Mesendoderm (in vitro differentiated cells): ENCODE measurements around the gene SERPINA3.

ENCODE experiments used
- DNase-seq: peaks from one replicate; pipeline ENCODE4 v3.0.0; 2013
- H2AK5ac ChIP-seq: 2 replicates; pipeline ENCODE4 v1.6.1; 2013; ENCODE audit warnings: low read length, inconsistent platforms
- H2BK120ac ChIP-seq: 2 replicates; pipeline ENCODE4 v1.6.1; 2013; ENCODE audit warnings: low read depth, mild to moderate bottlenecking, low read length, moderate library complexity, mixed read lengths
- H2BK15ac ChIP-seq: replicated peaks from 2 replicates; pipeline ENCODE4 v1.6.1; 2013; ENCODE audit warnings: low read depth, mild to moderate bottlenecking, moderate library complexity
- H2BK5ac ChIP-seq: 2 replicates; pipeline ENCODE4 v1.6.1; 2013; ENCODE audit warnings: low read length, inconsistent platforms
- H3K18ac ChIP-seq: 2 replicates; pipeline ENCODE4 v1.6.1; 2013; ENCODE audit warnings: mild to moderate bottlenecking, low read length, mixed read lengths
- H3K23ac ChIP-seq: one replicate; pipeline ENCODE4 v1.6.1; 2013; ENCODE audit warnings: low read length
- H3K27ac ChIP-seq: 2 replicates; pipeline ENCODE4 v1.5.1; 2013; ENCODE audit warnings: low read depth, mild to moderate bottlenecking, inconsistent platforms, low read length, moderate library complexity
- H3K27me3 ChIP-seq: 2 replicates; pipeline ENCODE4 v1.6.1; 2013; ENCODE audit warnings: low read length, control low read depth, mild to moderate bottlenecking, inconsistent platforms; ENCODE audit not compliant: insufficient read depth, poor library complexity
- H3K36me3 ChIP-seq: 2 replicates; pipeline ENCODE4 v1.6.1; 2013; ENCODE audit warnings: low read length, inconsistent platforms; ENCODE audit not compliant: control insufficient read depth, insufficient read depth
- H3K4ac ChIP-seq: one replicate; pipeline ENCODE4 v1.6.1; 2013; ENCODE audit warnings: low read depth, mild to moderate bottlenecking, low read length, moderate library complexity
- H3K4me1 ChIP-seq: 2 replicates; pipeline ENCODE4 v1.6.1; 2013; ENCODE audit warnings: low read depth, low read length, inconsistent platforms; ENCODE audit not compliant: control insufficient read depth
- H3K4me2 ChIP-seq: 2 replicates; pipeline ENCODE4 v1.6.1; 2013; ENCODE audit warnings: low read length
- H3K4me3 ChIP-seq: 2 replicates; pipeline ENCODE4 v1.5.1; 2013; ENCODE audit warnings: mild to moderate bottlenecking, low read length
- H3K56ac ChIP-seq: one replicate; pipeline ENCODE4 v1.6.1; 2013; ENCODE audit warnings: low read length
- H3K79me1 ChIP-seq: 2 replicates; pipeline ENCODE4 v1.6.1; 2013; ENCODE audit warnings: low read length, inconsistent platforms
- H3K79me2 ChIP-seq: 2 replicates; pipeline ENCODE4 v1.6.1; 2013; ENCODE audit warnings: mild to moderate bottlenecking, low read length; ENCODE audit not compliant: control insufficient read depth, insufficient read depth
- H3K9ac ChIP-seq: 2 replicates; pipeline ENCODE4 v1.6.1; 2013; ENCODE audit warnings: low read length, inconsistent platforms
- H4K5ac ChIP-seq: one replicate; pipeline ENCODE4 v1.6.1; 2013; ENCODE audit warnings: low read length
- H4K8ac ChIP-seq: one replicate; pipeline ENCODE4 v1.6.1; 2013; ENCODE audit warnings: low read depth, mild to moderate bottlenecking, control low read depth, low read length, moderate library complexity
- WGBS: extraction: QIAGEN DNeasy Blood & Tissue Kit; methylation state at CpG from one replicate; pipeline ENCODE4 v1.1.7; 2013; ENCODE audit warnings: low lambda C conversion rate, missing lambda C conversion rate; ENCODE audit not compliant: insufficient coverage; ENCODE audit errors: extremely low coverage; 5-methylcytosine and 5-hydroxymethylcytosine counted together

Gene SERPINA3

GRCh38 chr14:94650806-94651805 is 38.9 kb downstream of the SERPINA3 start:
- H3K36me3 ChIP-seq = no peaks in the 10 kb centered on the region
- no peak overlapping the region for H3K23ac ChIP-seq
- no peaks in the 10 kb centered on the region for H3K4me1 ChIP-seq
- H3K4ac ChIP-seq = no peak overlapping the region
- H3K27ac ChIP-seq = no peak overlapping the region
- no peak overlapping the region for H3K9ac ChIP-seq
- no peak overlapping the region for H3K4me2 ChIP-seq
- H2BK120ac ChIP-seq = no peak overlapping the region
- no peak overlapping the region for H3K18ac ChIP-seq
- H3K79me2 ChIP-seq = no peaks in the 10 kb centered on the region
- no peak overlapping the region for H4K5ac ChIP-seq
- no peaks in the 10 kb centered on the region for H3K79me1 ChIP-seq
- no peak overlapping the region for H2BK5ac ChIP-seq
- H3K27me3 ChIP-seq = no peaks in the 10 kb centered on the region
- H2AK5ac ChIP-seq = no peak overlapping the region
- no peak overlapping the region for H4K8ac ChIP-seq
- H3K56ac ChIP-seq = no peak overlapping the region
- no peak overlapping the region for H3K4me3 ChIP-seq
- WGBS = no CpG with 5 or more reads among the region's 9 CpGs
- DNase-seq = no peak
- no peak overlapping the region for H2BK15ac ChIP-seq

- DNase-seq = no peak
- no peaks in the 10 kb centered on the region for H3K4me1 ChIP-seq
- no peak overlapping the region for H3K4ac ChIP-seq
- H3K36me3 ChIP-seq = no peaks in the 10 kb centered on the region
- H3K27me3 ChIP-seq = no peaks in the 10 kb centered on the region
- no peak overlapping the region for H2BK15ac ChIP-seq
- no peak overlapping the region for H4K8ac ChIP-seq
- no peak overlapping the region for H3K18ac ChIP-seq
- no peak overlapping the region for H3K56ac ChIP-seq
- H3K79me2 ChIP-seq = no peaks in the 10 kb centered on the region
- no peaks in the 10 kb centered on the region for H3K79me1 ChIP-seq
- no peak overlapping the region for H3K27ac ChIP-seq
- no peak overlapping the region for H4K5ac ChIP-seq
- no peak overlapping the region for H3K4me2 ChIP-seq
- no peak overlapping the region for H2BK120ac ChIP-seq
- H2AK5ac ChIP-seq = no peak overlapping the region
- H2BK5ac ChIP-seq = no peak overlapping the region
- no peak overlapping the region for H3K9ac ChIP-seq
- H3K4me3 ChIP-seq = no peak overlapping the region
- WGBS = no CpG with 5 or more reads among the region's 5 CpGs
- H3K23ac ChIP-seq = no peak overlapping the region
These were observed 41.1 kb downstream of the SERPINA3 start for GRCh38 chr14:94653321-94653720.

- no peaks in the 10 kb centered on the region for H3K36me3 ChIP-seq
- no peak overlapping the region for H2BK120ac ChIP-seq
- no peak overlapping the region for H3K4ac ChIP-seq
- H2AK5ac ChIP-seq = no peak overlapping the region
- no peaks in the 10 kb centered on the region for H3K27me3 ChIP-seq
- no peak overlapping the region for H3K23ac ChIP-seq
- no peak overlapping the region for H3K9ac ChIP-seq
- DNase-seq = peak; percentile 34
- H3K56ac ChIP-seq = no peak overlapping the region
- H3K27ac ChIP-seq = no peak overlapping the region
- H3K79me2 ChIP-seq = no peaks in the 10 kb centered on the region
- H4K8ac ChIP-seq = no peak overlapping the region
- H4K5ac ChIP-seq = no peak overlapping the region
- no peak overlapping the region for H3K4me2 ChIP-seq
- no CpG with 5 or more reads among the region's 13 CpGs for WGBS
- no peaks in the 10 kb centered on the region for H3K79me1 ChIP-seq
- H3K4me1 ChIP-seq = no peaks in the 10 kb centered on the region
- no peak overlapping the region for H2BK5ac ChIP-seq
- H2BK15ac ChIP-seq = no peak overlapping the region
- no peak overlapping the region for H3K18ac ChIP-seq
- no peak overlapping the region for H3K4me3 ChIP-seq
These were observed 42.1 kb downstream of the SERPINA3 start for GRCh38 chr14:94654071-94654861.

- Histone ChIP-seq H3K79me2 (no peaks in the 10 kb centered on the region), H3K27me3 (no peaks in the 10 kb centered on the region), H3K27ac (no peak overlapping the region), H3K4ac (no peak overlapping the region), H3K56ac (no peak overlapping the region), H3K18ac (no peak overlapping the region), H2BK15ac (no peak overlapping the region), H4K8ac (no peak overlapping the region), H3K79me1 (no peaks in the 10 kb centered on the region), H3K4me1 (no peaks in the 10 kb centered on the region), H3K4me3 (no peak overlapping the region), H3K23ac (no peak overlapping the region), H2AK5ac (no peak overlapping the region), H2BK120ac (no peak overlapping the region), H2BK5ac (no peak overlapping the region), H3K4me2 (no peak overlapping the region), H3K36me3 (no peaks in the 10 kb centered on the region), H4K5ac (no peak overlapping the region), H3K9ac (no peak overlapping the region)
- DNase-seq = no peak
- no CpG with 5 or more reads among the region's 11 CpGs for WGBS
These were observed 43.0 kb downstream of the SERPINA3 start for GRCh38 chr14:94655169-94655710.

- Histone ChIP-seq H2BK5ac (no peak overlapping the region), H4K8ac (no peak overlapping the region), H3K79me2 (no peaks in the 10 kb centered on the region), H3K36me3 (no peaks in the 10 kb centered on the region), H3K27me3 (no peaks in the 10 kb centered on the region), H3K23ac (no peak overlapping the region), H2BK120ac (no peak overlapping the region), H2BK15ac (no peak overlapping the region), H3K4ac (no peak overlapping the region), H3K79me1 (no peaks in the 10 kb centered on the region), H3K4me2 (no peak overlapping the region), H3K4me1 (no peaks in the 10 kb centered on the region), H2AK5ac (no peak overlapping the region), H3K56ac (no peak overlapping the region), H3K9ac (no peak overlapping the region), H4K5ac (no peak overlapping the region), H3K18ac (no peak overlapping the region), H3K27ac (no peak overlapping the region), H3K4me3 (no peak overlapping the region)
- no CpG with 5 or more reads among the region's 4 CpGs for WGBS
- no peak for DNase-seq
These were observed 43.9 kb downstream of the SERPINA3 start for GRCh38 chr14:94656043-94656442.
